Left ventricle myocardium inferior (tissue), 1 donor: ENCODE data around the gene TRIP13. TPM values are rescaled to one million over a fixed set of nuclear protein-coding genes. Genes with fewer than 3 reads are reported as not detected.

ENCODE experiments used
- DNase-seq: peaks from one replicate; pipeline ENCODE4 v3.0.0-alpha.2; 2020
- H3K27ac ChIP-seq: fragments of 200-600 bp; replicated peaks from 2 replicates; pipeline ENCODE4 v1.8.0; 2021
- H3K27me3 ChIP-seq: fragments of 200-600 bp; 2 replicates; pipeline ENCODE4 v1.8.0; 2021; ENCODE audit warnings: low read depth
- H3K36me3 ChIP-seq: fragments of 200-600 bp; 2 replicates; pipeline ENCODE4 v1.8.0; 2021
- H3K4me1 ChIP-seq: fragments of 200-600 bp; 2 replicates; pipeline ENCODE4 v1.8.0; 2021
- H3K4me3 ChIP-seq: fragments of 200-600 bp; 2 replicates; pipeline ENCODE4 v1.8.0; 2021; ENCODE audit warnings: mild to moderate bottlenecking, moderate library complexity
- H3K9me3 ChIP-seq: fragments of 200-600 bp; replicated peaks from 2 replicates; pipeline ENCODE4 v1.8.0; 2021
- CTCF ChIP-seq: fragments of 200-600 bp; IDR thresholded peaks from 2 replicates; pipeline ENCODE4 v1.8.0; 2021; ENCODE audit warnings: antibody characterized with exemption, mild to moderate bottlenecking, borderline replicate concordance
- intact Hi-C: fragments of 100-400 bp; cut with micrococcal nuclease; formaldehyde crosslinking; loops from one replicate; pipeline ENCODE4 v1.11.0; 2022
- total RNA-seq: library from RNA; stranded (reverse); fragmentation: NEBNext Ultra II Directional; extraction: Animal tissue kit (Norgen Biotek cat#: 25700); gene quantifications from one replicate; pipeline ENCODE4 v1.2.1, GENCODE V29; 2021
- donor health status: DM: no; HTN: yes; CAD: no; lungs with severe emphysema.

Gene TRIP13
- total RNA-seq, 1 donor from 2014 or later, result 0.44 TPM

- Histone ChIP-seq H3K4me1 (peaks cover 26% of the 10 kb centered on the region), H3K9me3 (peaks cover 4% of the 10 kb centered on the region), H3K36me3 (no peaks in the 10 kb centered on the region), H3K27me3 (peaks cover 81% of the 10 kb centered on the region), H3K4me3 (no peak overlapping the region), H3K27ac (peak overlapping the region; percentile 27)
- intact Hi-C loops, result no loop called here
- TF ChIP-seq CTCF, result no peak
- DNase-seq, result no peak
Observed at GRCh38 chr5:955886-956761, 63.4 kb downstream of the TRIP13 start.

- peaks cover 81% of the 10 kb centered on the region for H3K27me3 ChIP-seq
- peaks cover 31% of the 10 kb centered on the region for H3K4me1 ChIP-seq
- no peaks in the 10 kb centered on the region for H3K9me3 ChIP-seq
- H3K36me3 ChIP-seq, result no peaks in the 10 kb centered on the region
- no peak for TF ChIP-seq CTCF
- no peak overlapping the region for H3K4me3 ChIP-seq
- no peak for DNase-seq
- intact Hi-C loops, result no loop called here
- H3K27ac ChIP-seq, result peak overlapping the region; percentile 27
Observed at GRCh38 chr5:956941-957747, 64.5 kb downstream of the TRIP13 start.

- Histone ChIP-seq H3K4me3 (no peak overlapping the region), H3K27me3 (peaks cover 79% of the 10 kb centered on the region), H3K27ac (no peak overlapping the region), H3K4me1 (peaks cover 31% of the 10 kb centered on the region), H3K9me3 (no peaks in the 10 kb centered on the region), H3K36me3 (no peaks in the 10 kb centered on the region)
- DNase-seq, result no peak
- TF ChIP-seq CTCF, result no peak
- intact Hi-C loops, result no loop called here
Observed at GRCh38 chr5:957748-958485, 65.2 kb downstream of the TRIP13 start.

- Histone ChIP-seq H3K27me3 (peaks cover 69% of the 10 kb centered on the region), H3K4me1 (peaks cover 31% of the 10 kb centered on the region), H3K9me3 (no peaks in the 10 kb centered on the region), H3K27ac (no peak overlapping the region), H3K36me3 (no peaks in the 10 kb centered on the region), H3K4me3 (no peak overlapping the region)
- no peak for TF ChIP-seq CTCF
- no peak for DNase-seq
- intact Hi-C loops, result no loop called here
Observed at GRCh38 chr5:958701-959571, 66.3 kb downstream of the TRIP13 start.
